ENCODE results near the gene CLDN24. TPM values are rescaled to one million over a fixed set of nuclear protein-coding genes. Genes with fewer than 3 reads are reported as not detected.

Gene CLDN24
- total and polyA plus RNA-seq, 7 donors, result not detected

DNA sequence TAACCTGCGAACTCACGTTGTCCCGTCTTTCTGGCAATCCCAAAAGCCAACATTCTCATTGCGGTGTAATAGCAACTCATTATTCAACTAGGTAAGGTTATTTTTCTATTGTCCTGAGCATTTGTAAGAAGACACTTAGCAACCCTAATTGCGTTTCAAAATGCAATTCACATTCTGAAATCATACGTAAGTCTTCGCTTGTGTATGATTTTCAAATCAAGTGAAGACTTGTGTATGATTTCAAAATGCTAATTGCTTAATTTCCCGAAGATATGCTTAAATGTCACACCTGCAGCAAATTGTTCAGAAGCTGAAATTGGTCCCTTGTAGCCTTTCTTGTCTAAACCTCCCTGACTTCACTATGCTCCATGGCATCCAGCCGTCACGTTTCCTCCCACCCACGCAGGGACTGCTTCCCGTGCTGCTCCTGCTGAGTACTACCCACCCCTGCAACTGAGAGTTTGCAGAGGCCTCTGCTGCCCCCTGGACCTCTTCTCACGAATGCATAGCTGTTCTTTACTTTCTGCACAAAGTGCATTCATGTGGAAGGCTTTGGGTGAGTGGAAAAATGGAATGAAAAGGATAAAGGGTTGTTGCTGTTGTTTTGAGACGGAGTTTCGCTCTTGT lies 40.8 kb upstream of the CLDN24 start:
- no peak for TF ChIP-seq EP300 (IDR thresholded peaks at IDR 0.05)
- no peak for TF ChIP-seq POLR2A (IDR thresholded peaks at IDR 0.05)
- TF ChIP-seq, protein P1, sequence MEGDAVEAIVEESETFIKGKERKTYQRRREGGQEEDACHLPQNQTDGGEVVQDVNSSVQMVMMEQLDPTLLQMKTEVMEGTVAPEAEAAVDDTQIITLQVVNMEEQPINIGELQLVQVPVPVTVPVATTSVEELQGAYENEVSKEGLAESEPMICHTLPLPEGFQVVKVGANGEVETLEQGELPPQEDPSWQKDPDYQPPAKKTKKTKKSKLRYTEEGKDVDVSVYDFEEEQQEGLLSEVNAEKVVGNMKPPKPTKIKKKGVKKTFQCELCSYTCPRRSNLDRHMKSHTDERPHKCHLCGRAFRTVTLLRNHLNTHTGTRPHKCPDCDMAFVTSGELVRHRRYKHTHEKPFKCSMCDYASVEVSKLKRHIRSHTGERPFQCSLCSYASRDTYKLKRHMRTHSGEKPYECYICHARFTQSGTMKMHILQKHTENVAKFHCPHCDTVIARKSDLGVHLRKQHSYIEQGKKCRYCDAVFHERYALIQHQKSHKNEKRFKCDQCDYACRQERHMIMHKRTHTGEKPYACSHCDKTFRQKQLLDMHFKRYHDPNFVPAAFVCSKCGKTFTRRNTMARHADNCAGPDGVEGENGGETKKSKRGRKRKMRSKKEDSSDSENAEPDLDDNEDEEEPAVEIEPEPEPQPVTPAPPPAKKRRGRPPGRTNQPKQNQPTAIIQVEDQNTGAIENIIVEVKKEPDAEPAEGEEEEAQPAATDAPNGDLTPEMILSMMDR (IDR thresholded peaks at IDR 0.05), result no peak
- TF ChIP-seq POLR2AphosphoS5 (IDR thresholded peaks at IDR 0.05), result no peak
- no peak for DNase-seq
- H3K36me3 ChIP-seq, result no peaks in the 10 kb centered on the region
- WGBS, 2 donors, result 79 to 80% methylated on average over 15 of the region's 15 CpGs
- H3K4me1 ChIP-seq, result no peaks in the 10 kb centered on the region
- intact Hi-C loops (cut with DNase I), result no loop called here
- no peaks in the 10 kb centered on the region for H3K27me3 ChIP-seq
- no peaks in the 10 kb centered on the region for H3K9me3 ChIP-seq
- no peak overlapping the region for H3K4me3 ChIP-seq
- no peak overlapping the region for H3K27ac ChIP-seq

DNA sequence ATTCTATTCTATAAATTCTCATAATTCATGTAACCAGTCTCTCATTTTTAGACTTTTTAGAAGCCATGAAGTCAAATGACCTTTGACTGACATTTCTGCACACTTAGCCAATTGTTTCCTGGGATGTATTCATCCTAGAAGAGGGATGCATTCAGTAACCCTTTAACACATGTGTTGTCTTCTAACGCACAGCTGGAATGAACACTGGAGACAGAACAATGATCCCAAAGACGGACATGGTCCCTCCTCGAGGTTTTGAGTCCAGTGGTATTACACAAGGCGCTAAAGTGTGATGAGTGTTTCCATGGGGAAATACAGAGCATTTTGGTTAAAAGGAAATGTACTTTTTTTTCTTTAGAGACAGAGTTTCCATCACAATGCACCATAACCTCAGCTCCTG lies 39.8 kb upstream of the CLDN24 start:
- H3K4me3 ChIP-seq, result no peak overlapping the region
- no peaks in the 10 kb centered on the region for H3K4me1 ChIP-seq
- no peaks in the 10 kb centered on the region for H3K9me3 ChIP-seq
- intact Hi-C loops (cut with DNase I), result no loop called here
- H3K27ac ChIP-seq, result no peak overlapping the region
- 93 to 95% methylated on average over 4 of the region's 4 CpGs for WGBS, 2 donors
- no peaks in the 10 kb centered on the region for H3K27me3 ChIP-seq
- H3K36me3 ChIP-seq, result no peaks in the 10 kb centered on the region
- TF ChIP-seq EP300 (IDR thresholded peaks at IDR 0.05) (no peak), POLR2AphosphoS5 (IDR thresholded peaks at IDR 0.05) (no peak)
- DNase-seq, result no peak

DNA sequence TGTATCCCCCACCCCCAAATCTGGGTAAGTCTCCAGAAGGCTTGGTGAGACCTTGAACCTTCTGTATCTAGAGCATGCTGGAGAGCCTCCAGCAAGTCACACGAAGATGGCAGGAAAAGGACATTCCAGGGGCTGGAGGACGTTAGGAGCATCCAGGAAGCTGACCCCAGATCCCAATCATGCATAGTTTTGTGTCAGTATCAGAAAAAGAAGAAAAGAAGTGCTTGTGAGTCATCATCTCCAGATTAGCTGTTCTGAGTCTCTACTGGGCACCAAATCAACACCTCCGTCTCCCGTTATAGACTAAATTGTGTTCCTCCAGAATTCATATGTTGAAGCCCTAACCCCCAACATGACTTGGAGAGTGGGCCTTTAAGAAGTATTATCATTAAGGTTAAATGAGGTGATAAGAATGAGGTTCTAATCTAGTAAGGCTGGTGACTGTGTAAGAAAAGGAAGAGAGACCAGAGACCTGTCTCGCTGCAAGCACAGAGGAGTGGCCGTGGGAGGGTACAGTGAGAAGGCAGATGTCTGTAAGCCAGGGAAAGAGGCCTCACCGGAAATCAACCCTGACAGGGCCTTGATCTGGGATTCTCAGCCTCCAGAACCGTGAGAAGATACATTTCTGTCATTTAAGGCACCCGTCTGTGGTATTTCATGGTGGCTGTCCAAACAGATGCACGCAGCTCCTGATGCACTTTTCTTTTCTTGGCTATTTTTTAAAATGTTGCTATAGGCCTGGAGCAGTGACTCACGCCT lies 38.1 kb upstream of the CLDN24 start:
- H3K4me1 ChIP-seq, result no peaks in the 10 kb centered on the region
- H3K27ac ChIP-seq, result no peak overlapping the region
- DNase-seq, result no peak
- intact Hi-C loops (cut with DNase I), result no loop called here
- H3K27me3 ChIP-seq, result no peaks in the 10 kb centered on the region
- H3K4me3 ChIP-seq, result no peak overlapping the region
- H3K9me3 ChIP-seq, result no peaks in the 10 kb centered on the region
- 75 to 77% methylated on average over 11 of the region's 11 CpGs for WGBS, 2 donors
- H3K36me3 ChIP-seq, result no peaks in the 10 kb centered on the region
- TF ChIP-seq, protein P1 (IDR thresholded peaks at IDR 0.05), result no peak
- TF ChIP-seq POLR2AphosphoS5 (IDR thresholded peaks at IDR 0.05), result no peak
- TF ChIP-seq EP300 (IDR thresholded peaks at IDR 0.05), result no peak
- no peak for TF ChIP-seq POLR2A (IDR thresholded peaks at IDR 0.05)

DNA sequence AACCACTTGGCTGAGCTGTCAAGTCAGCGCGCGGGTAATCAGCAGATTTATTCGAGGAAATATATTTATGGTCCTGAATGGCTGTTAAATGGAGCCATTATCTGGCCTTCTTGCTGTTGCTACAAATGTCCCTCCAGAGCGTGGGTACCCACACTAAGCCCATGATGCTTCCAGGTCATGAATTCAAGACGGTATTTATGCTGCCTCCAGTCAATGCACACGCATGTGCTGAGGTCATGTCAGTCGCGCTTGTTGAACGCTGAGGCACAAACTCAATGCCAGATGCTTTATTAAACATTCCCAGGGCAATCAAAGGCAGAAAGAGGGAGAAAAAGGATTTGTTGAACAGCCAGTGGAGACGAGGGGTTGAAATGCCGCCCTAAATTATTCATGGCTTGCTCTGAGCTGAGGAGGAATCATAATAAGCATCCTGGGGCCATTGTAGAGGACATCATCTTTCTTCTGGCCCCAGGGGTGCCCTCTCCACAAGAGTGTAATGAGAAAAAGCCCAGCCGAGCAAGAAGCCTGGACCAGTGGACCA lies 36.1 kb upstream of the CLDN24 start:
- Histone ChIP-seq H3K9me3 (no peaks in the 10 kb centered on the region), H3K27ac (no peak overlapping the region), H3K27me3 (no peaks in the 10 kb centered on the region), H3K4me1 (no peaks in the 10 kb centered on the region), H3K36me3 (no peaks in the 10 kb centered on the region), H3K4me3 (no peak overlapping the region)
- intact Hi-C loops (cut with DNase I), result no loop called here
- TF ChIP-seq POLR2A (IDR thresholded peaks at IDR 0.05) (no peak), EP300 (IDR thresholded peaks at IDR 0.05) (no peak), POLR2AphosphoS5 (IDR thresholded peaks at IDR 0.05) (no peak)
- TF ChIP-seq, protein P1 (IDR thresholded peaks at IDR 0.05), result no peak
- 88 to 90% methylated on average over 13 of the region's 13 CpGs for WGBS, 2 donors
- no peak for DNase-seq

DNA sequence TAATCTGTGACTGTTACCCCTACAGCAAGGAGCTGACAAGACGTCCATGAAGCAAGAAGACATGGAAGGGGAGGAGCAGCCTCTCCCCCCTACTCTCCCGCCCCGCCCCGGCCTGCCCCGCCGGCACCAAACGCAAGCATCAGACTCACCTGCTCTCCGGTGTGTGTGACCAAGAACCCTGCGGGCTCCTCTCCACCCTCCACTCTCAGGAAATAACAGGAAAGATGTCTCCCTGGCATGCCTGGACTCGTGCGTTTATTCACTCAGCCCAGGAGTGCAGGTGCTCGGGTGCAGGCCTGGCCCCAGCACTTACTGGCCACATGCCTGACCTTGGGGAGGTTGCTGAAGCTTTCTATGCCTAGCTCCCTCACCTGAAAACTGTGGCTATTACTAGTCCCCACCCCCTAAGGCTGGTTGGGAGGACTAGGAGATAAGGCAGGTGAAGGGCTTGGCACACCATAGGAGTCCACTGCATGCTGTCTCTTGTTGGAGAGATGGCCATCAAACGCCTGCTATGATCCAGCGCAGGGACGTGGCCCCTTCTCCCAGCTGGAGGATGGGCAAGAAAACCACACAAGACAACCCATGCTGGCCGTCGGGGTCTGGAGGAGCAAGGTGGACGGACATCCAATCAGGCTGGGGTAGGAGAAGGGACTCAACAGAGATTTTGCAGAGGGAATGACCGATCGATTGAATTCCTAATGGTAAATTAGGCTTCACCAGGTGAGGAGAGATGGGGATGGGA lies 34.9 kb upstream of the CLDN24 start:
- no peaks in the 10 kb centered on the region for H3K36me3 ChIP-seq
- H3K4me3 ChIP-seq, result no peak overlapping the region
- TF ChIP-seq POLR2A (IDR thresholded peaks at IDR 0.05), result no peak
- TF ChIP-seq, protein P1 (IDR thresholded peaks at IDR 0.05), result no peak
- no peak for TF ChIP-seq EP300 (IDR thresholded peaks at IDR 0.05)
- no peak for TF ChIP-seq POLR2AphosphoS5 (IDR thresholded peaks at IDR 0.05)
- intact Hi-C loops (cut with DNase I), result no loop called here
- WGBS, 2 donors, result 77 to 84% methylated on average over 20 of the region's 20 CpGs
- H3K9me3 ChIP-seq, result no peaks in the 10 kb centered on the region
- no peak for DNase-seq
- no peak overlapping the region for H3K27ac ChIP-seq
- no peaks in the 10 kb centered on the region for H3K4me1 ChIP-seq
- H3K27me3 ChIP-seq, result no peaks in the 10 kb centered on the region
